Transverse colon (tissue), 3 donors: Measurements from ENCODE around the gene PSMG2.

Experiments
- CTCF ChIP-seq, 5 experiments: fragments of 200-600 bp in 3 of 5; fragments of 450-650 bp in 2 of 5; sonication (generic) in 3 of 5; IDR thresholded peaks; 1 replicate in 2 of 5; 2 replicates in 3 of 5; pipeline ENCODE4 v1.5.1; 2016 to 2017; ENCODE audit warnings: antibody characterized with exemption in 5 of 5, inconsistent platforms in 3 of 5, mild to moderate bottlenecking in 2 of 5, moderate library complexity in 1 of 5
- EP300 ChIP-seq: sonication (generic); formaldehyde crosslinking; IDR thresholded peaks from one replicate; pipeline ENCODE4 v1.6.1; 2017; ENCODE audit warnings: antibody characterized with exemption, low read depth
- POLR2A ChIP-seq: fragments of 450-650 bp; IDR thresholded peaks from one replicate; pipeline ENCODE4 v1.6.1; 2016; ENCODE audit warnings: antibody characterized with exemption, mild to moderate bottlenecking, moderate library complexity

- no peak for TF ChIP-seq EP300
- TF ChIP-seq CTCF (IDR thresholded peaks at IDR 0.05) = no peak
- no peak for TF ChIP-seq POLR2A
These were observed 66.3 kb downstream of the PSMG2 start for GRCh38 chr18:12769136-12769535.
